Muscle of leg (tissue), 11 donors: ENCODE data around the gene KLF16. TPM values are rescaled to one million over a fixed set of nuclear protein-coding genes. Genes with fewer than 3 reads are reported as not detected.

ENCODE experiments used
- DNase-seq: peaks from one replicate; pipeline ENCODE4 v3.0.0; 2013
- H3K27ac ChIP-seq: one replicate; pipeline ENCODE4 v1.5.1; 2013; ENCODE audit warnings: mild to moderate bottlenecking, low read length, control low read depth
- H3K27me3 ChIP-seq: one replicate; pipeline ENCODE4 v1.6.1; 2013; ENCODE audit warnings: low read length; ENCODE audit not compliant: control insufficient read depth, insufficient read depth
- H3K36me3 ChIP-seq: one replicate; pipeline ENCODE4 v1.6.1; 2013; ENCODE audit warnings: low read length; ENCODE audit not compliant: control insufficient read depth, insufficient read depth
- H3K4me1 ChIP-seq: one replicate; pipeline ENCODE4 v1.6.1; 2013; ENCODE audit warnings: low read length; ENCODE audit not compliant: control insufficient read depth, insufficient read depth
- H3K4me3 ChIP-seq: one replicate; pipeline ENCODE4 v1.5.1; 2013; ENCODE audit warnings: low read length, control low read depth
- H3K9me3 ChIP-seq: replicated peaks from 2 replicates; pipeline ENCODE4 v1.6.1; 2013; ENCODE audit warnings: low read depth, low read length; ENCODE audit not compliant: control insufficient read depth
- WGBS: methylation state at CpG from one replicate; pipeline ENCODE4 v1.1.5; 2013; ENCODE audit warnings: missing lambda C conversion rate; ENCODE audit not compliant: insufficient coverage; 5-methylcytosine and 5-hydroxymethylcytosine counted together
- polyA plus RNA-seq, 8 donors: library from polyadenylated mRNA; unstranded; fragments of 120-200 nt; gene quantifications; one replicate each; pipeline versions ENCODE4 v1.2.1 to v1.2.3, GENCODE V29; 2013; ENCODE audit warnings: inconsistent platforms in 1 of 8, low replicate concordance in 1 of 8; ENCODE audit not compliant: insufficient read length in 8 of 8, insufficient read depth in 1 of 8
- total RNA-seq: library from RNA; stranded (reverse); fragments of 120-200 nt; gene quantifications from one replicate; pipeline ENCODE4 v1.2.4, GENCODE V29; 2013

KLF16 gene
- total and polyA plus RNA-seq, 9 donors, result 4.1 to 15.0 (median 12.7) TPM

DNA sequence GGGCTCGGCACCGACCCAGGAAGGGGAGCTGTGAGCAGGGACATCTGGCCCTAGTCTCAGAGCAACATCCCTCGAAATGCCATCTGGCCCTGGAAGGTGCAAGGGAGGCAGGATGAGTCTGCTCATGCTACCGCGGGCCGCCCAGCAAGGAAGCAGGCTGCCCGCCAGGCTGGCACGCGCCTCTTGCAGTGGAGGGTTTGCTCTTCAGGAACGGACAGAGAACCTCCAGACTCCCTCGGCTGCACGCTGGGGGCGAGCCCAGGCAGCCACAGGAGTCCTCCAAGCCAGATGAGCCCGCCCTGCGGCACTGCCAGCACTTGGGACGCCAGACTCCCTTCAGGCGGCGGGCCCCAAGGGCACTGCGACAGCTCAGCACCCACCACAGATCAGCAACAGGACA, 41.2 kb downstream of the KLF16 start:
- H3K9me3 ChIP-seq, result no peaks in the 10 kb centered on the region
- H3K4me1 ChIP-seq, result peaks cover 21% of the 10 kb centered on the region
- H3K36me3 ChIP-seq, result peaks cover 78% of the 10 kb centered on the region
- DNase-seq, result no peak
- H3K27me3 ChIP-seq, result no peaks in the 10 kb centered on the region
- H3K27ac ChIP-seq, result no peak overlapping the region
- WGBS, result 90% methylated on average over 15 of the region's 19 CpGs
- no peak overlapping the region for H3K4me3 ChIP-seq

DNA sequence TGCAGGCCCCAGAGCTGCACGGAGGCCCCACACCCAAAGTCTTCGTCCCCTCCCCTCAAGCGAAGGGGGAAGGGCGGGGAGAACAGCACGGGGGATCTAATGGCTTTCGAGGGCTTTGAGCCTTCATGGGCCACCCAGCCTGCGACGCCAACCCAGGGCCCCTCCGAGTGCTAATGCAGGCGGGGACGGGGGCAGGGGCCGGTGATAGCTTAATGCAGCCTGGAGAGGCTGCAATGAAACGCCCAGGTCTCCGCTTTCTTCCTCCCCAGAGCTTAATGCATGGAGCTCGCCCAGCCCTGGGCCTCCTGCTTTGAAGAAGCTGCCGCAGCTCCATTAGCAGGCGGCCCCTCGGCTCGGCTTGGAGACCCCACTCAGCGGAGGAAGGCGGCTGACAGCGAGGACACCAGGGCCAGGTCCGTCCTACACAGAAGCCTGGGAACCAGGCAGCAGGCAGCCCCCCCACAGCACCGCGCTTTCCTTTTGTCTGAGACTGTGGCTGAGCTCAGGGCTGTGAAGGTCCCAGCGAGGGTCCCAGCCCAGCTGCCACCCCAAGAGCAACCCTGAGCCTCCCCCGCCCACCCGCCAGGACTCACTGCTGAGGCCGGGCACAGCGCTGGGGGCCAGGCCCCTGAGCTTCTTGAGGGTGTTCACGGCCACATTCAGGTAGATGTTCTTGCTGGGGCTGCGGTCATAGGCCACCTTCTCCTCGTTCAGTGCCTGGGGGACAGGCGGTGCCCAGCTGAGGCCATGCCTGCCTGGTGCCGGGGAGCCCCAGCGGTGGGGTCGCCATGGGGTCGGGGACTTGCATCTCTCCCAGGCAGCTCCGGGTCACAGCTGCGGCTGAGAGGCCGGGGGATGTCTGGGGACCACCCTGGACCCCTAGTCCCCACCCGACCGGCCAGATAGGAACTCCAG, 43.8 kb downstream of the KLF16 start:
- Histone ChIP-seq H3K4me3 (no peak overlapping the region), H3K27ac (no peak overlapping the region), H3K27me3 (no peaks in the 10 kb centered on the region), H3K9me3 (no peaks in the 10 kb centered on the region), H3K4me1 (peaks cover 10% of the 10 kb centered on the region), H3K36me3 (peaks cover 90% of the 10 kb centered on the region)
- DNase-seq, result no peak
- WGBS, result 50% methylated on average over 42 of the region's 43 CpGs

DNA sequence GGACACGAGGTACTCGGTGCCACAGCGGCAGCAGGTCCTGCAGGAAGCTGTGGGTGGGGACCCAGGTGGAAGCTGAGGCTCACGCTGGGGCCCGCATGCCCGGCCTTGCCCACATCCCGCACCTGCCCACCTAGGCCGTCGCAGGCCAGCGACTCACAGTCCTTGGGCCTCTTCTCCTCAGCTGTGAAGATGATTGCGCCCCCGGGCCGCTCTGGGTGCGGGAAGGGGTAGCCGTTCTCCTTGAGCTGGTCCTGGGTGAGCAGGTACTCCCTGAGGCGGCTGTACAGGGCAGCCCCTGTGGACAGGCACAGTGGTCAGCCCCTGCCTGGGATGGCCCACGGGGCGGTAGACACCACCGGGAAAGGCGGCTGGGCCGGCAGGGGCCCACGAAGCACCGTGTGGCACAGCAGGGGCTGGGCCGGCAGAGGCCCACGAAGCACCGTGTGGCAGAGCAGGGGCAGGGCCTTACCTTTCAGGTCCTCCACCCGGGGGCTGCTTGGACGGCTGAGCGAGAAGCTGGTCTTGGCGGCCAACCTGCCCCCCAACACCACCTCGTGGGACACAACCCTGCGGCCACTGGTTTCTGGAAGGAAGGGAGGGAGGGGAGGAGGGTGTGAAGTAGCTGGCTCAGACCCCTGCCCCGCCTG, 44.7 kb downstream of the KLF16 start:
- Histone ChIP-seq H3K9me3 (no peaks in the 10 kb centered on the region), H3K4me1 (peaks cover 10% of the 10 kb centered on the region), H3K27ac (no peak overlapping the region), H3K36me3 (peaks cover 80% of the 10 kb centered on the region), H3K4me3 (no peak overlapping the region), H3K27me3 (no peaks in the 10 kb centered on the region)
- no peak for DNase-seq
- WGBS, result 87% methylated on average over 28 of the region's 33 CpGs

DNA sequence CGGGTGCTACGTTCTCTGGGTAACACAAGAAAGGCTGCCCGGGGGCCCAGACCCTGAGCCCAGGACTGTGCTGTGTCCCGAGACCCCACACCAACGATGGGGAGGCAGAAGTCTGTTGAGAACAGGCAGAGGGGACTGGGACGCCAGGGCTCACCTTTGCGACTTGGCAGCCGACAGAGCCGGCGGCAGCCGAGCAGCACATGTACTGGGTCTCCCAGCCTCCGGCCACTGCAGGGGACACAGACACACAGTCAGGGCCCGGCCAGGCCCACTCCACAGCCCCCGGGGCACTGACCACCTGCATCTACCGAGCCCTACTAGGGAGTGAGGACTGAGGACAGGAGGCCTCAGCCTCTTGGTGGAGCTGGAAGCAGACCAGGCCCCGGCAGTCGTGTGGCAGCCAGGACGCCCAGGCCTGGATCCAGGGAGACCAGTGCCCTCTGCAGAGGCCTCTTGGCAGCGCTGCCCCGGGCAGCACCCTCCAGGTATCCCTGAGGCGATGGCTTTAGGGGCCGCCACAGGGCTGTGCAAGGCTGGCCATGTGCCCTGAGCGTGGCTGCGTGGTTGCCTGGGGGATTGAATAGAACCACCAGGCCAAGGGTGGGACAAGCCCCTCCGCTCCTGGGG, 45.7 kb downstream of the KLF16 start:
- peaks cover 70% of the 10 kb centered on the region for H3K36me3 ChIP-seq
- WGBS, result 83% methylated on average over 21 of the region's 25 CpGs

DNA sequence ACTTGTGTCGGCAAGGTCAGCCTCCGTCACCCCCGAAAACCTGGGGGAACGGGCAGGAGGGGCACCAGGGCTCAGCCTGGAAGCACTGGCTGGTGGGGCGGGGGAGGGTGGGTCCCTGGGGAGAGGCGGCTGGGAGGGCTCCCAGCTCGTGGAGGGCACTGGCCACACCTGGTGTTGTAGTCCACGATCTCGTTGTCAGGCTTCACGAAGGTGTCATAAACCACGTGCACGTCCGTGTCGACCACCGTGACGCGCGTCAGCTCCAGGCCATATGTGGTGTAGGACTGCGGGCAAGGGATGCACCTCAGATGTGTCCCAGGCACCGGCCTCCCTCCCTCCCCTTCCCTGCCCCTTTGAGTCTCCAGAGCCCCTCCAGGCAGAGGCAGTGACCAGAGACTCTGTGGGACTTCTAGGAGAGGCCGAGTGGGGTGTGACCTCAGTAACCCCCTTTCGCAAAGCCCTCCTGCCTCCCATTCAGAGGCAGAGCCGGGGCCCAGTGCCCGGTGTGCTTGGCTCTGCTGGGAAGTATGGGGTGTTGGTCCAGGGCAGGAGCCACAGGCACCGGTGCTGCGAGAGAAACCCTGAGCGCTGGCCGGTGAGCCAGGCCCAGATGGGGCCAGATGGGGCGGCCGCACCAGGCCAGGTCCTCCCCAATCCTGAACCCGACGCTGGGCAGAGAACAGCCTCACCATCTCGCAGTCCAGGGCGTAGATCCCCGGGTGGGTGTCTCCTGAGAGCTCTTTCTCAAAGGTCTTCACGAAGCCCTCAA, 46.7 kb downstream of the KLF16 start:
- H3K27me3 ChIP-seq, result no peaks in the 10 kb centered on the region
- H3K9me3 ChIP-seq, result no peaks in the 10 kb centered on the region
- no peak for DNase-seq
- no peak overlapping the region for H3K4me3 ChIP-seq
- peaks cover 23% of the 10 kb centered on the region for H3K4me1 ChIP-seq
- 82% methylated on average over 33 of the region's 36 CpGs for WGBS
- peaks cover 62% of the 10 kb centered on the region for H3K36me3 ChIP-seq
- H3K27ac ChIP-seq, result no peak overlapping the region

More for the DNA sequence above, 45.7 kb downstream of the KLF16 start:
- no peak for DNase-seq
- H3K27me3 ChIP-seq, result no peaks in the 10 kb centered on the region
- H3K9me3 ChIP-seq, result no peaks in the 10 kb centered on the region
- no peak overlapping the region for H3K4me3 ChIP-seq
- H3K27ac ChIP-seq, result no peak overlapping the region
- peaks cover 17% of the 10 kb centered on the region for H3K4me1 ChIP-seq

DNA sequence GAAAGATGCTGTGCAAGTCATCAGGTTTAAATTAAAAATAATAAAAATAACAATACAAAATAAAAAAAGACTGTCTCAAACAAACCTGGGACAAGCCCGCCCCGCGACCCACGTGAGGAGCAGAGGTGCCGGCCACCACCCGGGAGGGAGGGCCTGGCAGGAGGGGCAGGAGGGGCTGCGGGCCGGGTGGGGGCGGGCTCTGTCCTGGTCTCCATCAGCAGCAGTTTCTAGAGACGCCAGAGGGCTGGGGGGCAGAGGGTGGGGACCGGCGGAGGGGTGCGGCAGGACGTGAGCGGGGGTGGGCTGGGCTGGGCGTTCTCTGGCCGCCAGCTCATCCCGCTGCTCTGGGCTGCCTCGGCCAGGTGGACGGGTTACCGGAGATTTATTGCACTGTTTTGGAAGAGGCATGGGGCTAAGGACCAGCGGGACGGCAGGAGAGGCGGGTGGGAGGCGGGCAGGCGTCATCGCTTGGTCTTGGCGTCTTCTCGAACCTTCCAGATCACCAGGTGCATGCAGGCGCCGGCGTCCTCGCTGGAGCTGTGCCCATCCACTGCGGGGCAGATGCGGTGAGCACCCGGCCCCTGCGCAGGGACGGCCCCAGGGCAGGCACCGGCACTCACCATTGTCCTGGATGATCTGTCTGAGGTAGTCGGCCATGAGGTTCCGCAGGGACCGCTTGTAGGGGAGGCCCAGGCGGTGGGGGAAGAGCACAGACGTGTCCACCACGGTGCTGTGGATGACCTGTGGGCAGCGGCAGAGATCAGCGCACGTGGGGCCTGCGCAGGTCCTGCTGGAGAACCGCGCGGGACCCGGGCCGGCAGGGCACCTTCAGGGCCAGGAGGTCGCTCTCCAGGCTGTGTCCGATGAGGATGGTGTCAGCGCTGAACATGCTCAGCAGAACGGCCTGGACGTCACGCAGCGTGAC, 47.5 kb downstream of the KLF16 start:
- peaks cover 24% of the 10 kb centered on the region for H3K4me1 ChIP-seq
- no peaks in the 10 kb centered on the region for H3K9me3 ChIP-seq
- no peak for DNase-seq
- peaks cover 2% of the 10 kb centered on the region for H3K27me3 ChIP-seq
- H3K4me3 ChIP-seq, result no peak overlapping the region
- WGBS, result 78% methylated on average over 52 of the region's 61 CpGs
- H3K36me3 ChIP-seq, result peaks cover 57% of the 10 kb centered on the region
- no peak overlapping the region for H3K27ac ChIP-seq

DNA sequence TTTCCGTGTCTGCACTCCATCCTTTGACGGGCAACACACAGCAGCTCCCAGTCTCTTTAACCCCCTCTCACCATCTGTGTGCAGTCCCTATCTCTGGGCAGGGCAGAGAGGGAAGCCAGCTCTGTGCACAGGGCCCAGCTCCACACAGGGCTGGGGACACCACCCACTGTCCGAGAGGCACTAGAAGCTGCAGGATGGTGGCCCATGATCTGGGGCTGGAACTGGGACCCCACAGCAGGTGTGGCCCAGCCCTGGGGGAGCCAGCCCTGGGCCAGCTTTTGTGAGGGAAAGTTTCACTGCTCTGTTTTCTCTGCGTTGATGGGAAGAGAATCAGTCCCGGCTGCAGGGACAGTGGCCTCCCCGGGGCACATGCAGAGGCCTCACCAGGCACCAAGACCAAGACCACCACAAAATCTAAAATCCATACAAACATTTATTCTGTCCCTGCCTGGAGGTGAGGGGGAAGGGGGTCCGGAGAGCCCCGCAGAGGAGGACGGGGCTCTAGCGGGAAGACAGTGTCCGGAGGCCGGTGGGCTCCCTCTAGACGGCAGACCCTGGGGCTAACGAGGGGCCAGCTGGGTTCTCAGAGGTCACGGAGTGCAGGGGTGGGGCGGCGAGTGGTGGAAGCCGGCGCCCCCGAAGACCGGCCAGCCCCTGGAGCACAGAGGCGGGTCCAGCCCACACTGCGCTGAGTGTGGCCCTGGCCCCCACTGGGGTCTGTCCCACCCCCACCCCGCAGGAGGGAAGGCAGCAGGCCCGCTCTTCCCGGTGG, 48.4 kb downstream of the KLF16 start:
- no peaks in the 10 kb centered on the region for H3K9me3 ChIP-seq
- H3K4me1 ChIP-seq, result peaks cover 24% of the 10 kb centered on the region
- no peak for DNase-seq
- WGBS, result 70% methylated on average over 11 of the region's 26 CpGs
- H3K27me3 ChIP-seq, result peaks cover 2% of the 10 kb centered on the region
- H3K27ac ChIP-seq, result no peak overlapping the region
- peaks cover 51% of the 10 kb centered on the region for H3K36me3 ChIP-seq
- no peak overlapping the region for H3K4me3 ChIP-seq

DNA sequence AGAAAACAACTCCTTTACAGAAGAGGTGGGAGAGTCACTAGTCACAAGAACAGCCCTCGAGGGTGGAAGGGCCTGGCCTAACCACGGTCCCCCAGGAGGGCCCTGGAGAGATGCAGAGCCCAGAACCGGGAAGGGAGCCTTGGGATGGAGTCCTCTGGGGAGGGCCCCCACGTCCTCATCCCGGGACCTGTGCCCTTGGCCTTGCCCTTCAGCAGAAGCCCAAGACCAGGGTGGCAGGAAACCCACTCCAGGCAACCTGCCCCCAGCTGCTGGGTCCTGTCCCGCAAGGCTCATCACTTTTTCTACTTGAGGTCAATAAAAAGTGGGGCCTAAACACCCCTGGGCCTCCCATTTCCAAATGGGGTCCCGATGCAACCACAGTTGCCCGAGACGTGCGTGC, 49.0 kb downstream of the KLF16 start:
- Histone ChIP-seq H3K36me3 (peaks cover 44% of the 10 kb centered on the region), H3K27me3 (peaks cover 2% of the 10 kb centered on the region), H3K9me3 (no peaks in the 10 kb centered on the region), H3K4me1 (peaks cover 17% of the 10 kb centered on the region), H3K4me3 (no peak overlapping the region), H3K27ac (no peak overlapping the region)
- no peak for DNase-seq
- 76% methylated on average over 9 of the region's 10 CpGs for WGBS
